ENCODE measurements around the gene BEND3. TPM values are rescaled to one million over a fixed set of nuclear protein-coding genes. Genes with fewer than 3 reads are reported as not detected.

Gene BEND3
- total RNA-seq, 1 experiment from 2014 or later = 70.2 TPM

- WGBS (ENCODE audit: extremely low coverage, insufficient read length, low lambda C conversion rate) = no CpG with 5 or more reads among the region's 7 CpGs
- Histone ChIP-seq H2AFZ (ENCODE audit: low read length) (no peak overlapping the region), H3K27ac (ENCODE audit: insufficient read length, low read depth, low read length) (peak overlapping the region; percentile 95), H3K56ac (ENCODE audit: insufficient read length, low read depth, low read length) (no peak overlapping the region), H4K5ac (ENCODE audit: insufficient read length, low read depth, low read length) (no peak overlapping the region), H4K8ac (replicated peaks; ENCODE audit: insufficient read length, low read depth, low read length) (no peak overlapping the region), H3K4ac (ENCODE audit: low read depth, low read length) (no peak overlapping the region), H3K18ac (ENCODE audit: insufficient read length, low read depth, low read length) (no peak overlapping the region), H2BK15ac (ENCODE audit: low read depth, low read length) (no peak overlapping the region), H3K9ac (ENCODE audit: extremely low read depth, insufficient read length, low read length) (no peak overlapping the region), H3T11ph (ENCODE audit: low read length) (no peak overlapping the region), H2AK5ac (ENCODE audit: insufficient read length, low read length) (no peak overlapping the region), H2BK120ac (ENCODE audit: low read depth, low read length, poor library complexity, severe bottlenecking) (no peak overlapping the region), H4K91ac (ENCODE audit: insufficient read length, low read depth, low read length) (no peak overlapping the region), H2BK20ac (ENCODE audit: low read depth, low read length, poor library complexity, severe bottlenecking) (no peak overlapping the region), H2BK5ac (ENCODE audit: insufficient read length, low read length) (no peak overlapping the region), H3K79me2 (ENCODE audit: insufficient read depth, low read length) (peaks cover 4% of the 10 kb centered on the region; the same call in 1 of the 2 replicates), H3K4me1 (ENCODE audit: insufficient read depth, low read length) (peaks cover 3% of the 10 kb centered on the region; the same call in 1 of the 2 replicates), H3K23me2 (ENCODE audit: insufficient read length, low read depth, low read length, poor library complexity, severe bottlenecking) (peaks cover 7% of the 10 kb centered on the region), H3K4me2 (ENCODE audit: insufficient read depth, insufficient read length, low read length) (peak overlapping the region; percentile 58), H3K9me3 (ENCODE audit: control insufficient read depth, low read depth, low read length) (no peaks in the 10 kb centered on the region), H2BK12ac (ENCODE audit: insufficient read length, low read depth, low read length) (no peak overlapping the region), H3K14ac (ENCODE audit: insufficient read depth, low read length) (no peak overlapping the region), H3K79me1 (ENCODE audit: insufficient read depth, low read depth, low read length, poor library complexity, severe bottlenecking) (peaks cover 2% of the 10 kb centered on the region), H3K27me3 (ENCODE audit: insufficient read depth, low read length) (no peaks in the 10 kb centered on the region), H3K23ac (ENCODE audit: insufficient read length, low read depth, low read length) (no peak overlapping the region), H4K20me1 (ENCODE audit: control insufficient read depth, insufficient read depth, insufficient read length) (no peaks in the 10 kb centered on the region)
- TF ChIP-seq CTCF (conservative IDR thresholded peaks at IDR 0.05) = no peak
- Mint-ChIP-seq H3K9me3 (no peaks in the 10 kb centered on the region), H3K4me1 (peaks cover 44 to 58% of the 10 kb centered on the region in 2 experiments), H3K27ac (peak overlapping the region; percentile 96 to 100 (median 99)), H3K4me3 (peak overlapping the region; percentile 70 to 87), H3K36me3 (ENCODE audit: insufficient read depth in 1 of 3, low read depth in 3 of 3) (peaks cover 0 to 18% (median 14%) of the 10 kb centered on the region in 3 experiments; a peak in 6 of 7 replicates), H3K27me3 (ENCODE audit: low read depth) (no peaks in the 10 kb centered on the region)
- DNase-seq = no peak
These were observed 1.6 kb upstream of the BEND3 start for GRCh38 chr6:107116931-107117330.

Measured in H9 (cell line).